Activated naive CD8-positive, alpha-beta T cell treated with anti-CD3 and anti-CD28 coated beads, Interleukin-2, amount 50 U/mL, for 16 hours (primary cell): Measurements from ENCODE around the gene PCSK2.
A peak's percentile ranks its signal among the peaks of the same experiment; 100 is the strongest.

Source experiments
- DNase-seq: peaks from one replicate; pipeline ENCODE4 v3.0.0-alpha.2; 2020; ENCODE audit warnings: low read depth, low spot score

Gene PCSK2

DNA sequence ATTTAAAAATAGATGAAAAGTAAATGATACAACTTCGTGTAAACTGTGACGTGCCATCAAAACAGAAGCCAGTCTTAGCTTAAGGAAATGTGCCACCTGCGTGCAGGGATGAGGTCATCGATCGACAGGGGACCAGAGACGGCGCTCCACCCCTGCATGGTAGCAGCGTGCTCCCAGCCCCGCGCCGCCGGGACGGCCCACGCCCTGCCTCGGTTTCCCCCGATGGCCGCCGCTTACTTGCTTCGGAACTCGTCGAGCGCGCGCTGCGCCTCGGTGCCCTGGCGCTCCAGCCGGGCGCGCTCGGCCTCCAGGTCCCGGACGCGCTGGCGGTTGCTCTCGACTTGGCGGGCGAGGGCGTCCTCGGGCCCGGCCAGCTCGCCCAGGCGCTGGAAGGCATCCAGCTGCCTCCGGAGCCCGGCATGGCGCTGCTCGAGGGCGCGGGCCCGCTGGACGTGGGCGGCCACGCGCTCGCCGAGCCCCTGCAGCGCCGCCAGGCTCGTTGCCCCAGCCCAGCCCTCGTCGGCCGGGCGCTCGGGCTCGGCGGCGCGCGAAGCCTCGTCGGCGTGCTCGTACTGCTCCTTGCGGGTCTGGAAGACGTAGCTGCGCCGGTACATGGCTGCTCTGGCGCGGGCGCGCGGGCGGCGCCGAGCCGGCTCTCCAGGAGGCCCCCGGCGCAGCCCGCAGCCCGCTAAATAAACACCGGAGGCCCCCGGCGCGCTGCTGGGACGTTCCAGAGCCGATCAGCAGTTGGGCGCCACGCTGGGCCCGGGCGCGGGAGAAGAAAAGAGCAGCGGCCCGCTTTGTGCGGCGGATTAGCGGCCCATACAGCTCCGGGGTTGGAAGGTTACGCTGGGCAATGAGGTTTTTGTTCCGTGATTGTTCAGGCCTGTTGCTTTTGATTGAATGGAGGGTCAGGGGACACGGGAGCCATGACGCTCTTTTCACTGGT lies 304.1 kb downstream of the PCSK2 start, which contains the start of gene BFSP1:
TSS of gene BFSP1 (minus strand) at position 664 of the 949 bp plus-strand sequence. CDS start at position 614, 50 bp downstream.
- peak; percentile 6 for DNase-seq

DNA sequence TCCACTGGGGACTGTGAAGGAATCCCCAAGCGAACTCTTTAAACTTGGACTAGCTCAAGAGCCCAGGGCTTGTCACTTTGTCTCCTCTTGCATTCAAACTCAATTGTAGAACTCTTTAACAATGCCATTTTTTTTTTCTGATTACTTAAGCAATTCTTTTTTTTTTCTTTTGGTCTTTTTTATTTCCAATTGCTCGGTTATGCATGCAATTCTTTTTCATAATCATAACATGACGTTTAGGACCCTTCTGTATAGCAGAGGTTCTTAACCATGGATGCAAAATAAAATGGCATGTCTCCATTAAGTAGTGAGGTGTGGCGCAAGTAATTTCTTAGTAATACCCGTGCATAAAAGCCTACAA lies 304.8 kb downstream of the PCSK2 start:
- no peak for DNase-seq

DNA sequence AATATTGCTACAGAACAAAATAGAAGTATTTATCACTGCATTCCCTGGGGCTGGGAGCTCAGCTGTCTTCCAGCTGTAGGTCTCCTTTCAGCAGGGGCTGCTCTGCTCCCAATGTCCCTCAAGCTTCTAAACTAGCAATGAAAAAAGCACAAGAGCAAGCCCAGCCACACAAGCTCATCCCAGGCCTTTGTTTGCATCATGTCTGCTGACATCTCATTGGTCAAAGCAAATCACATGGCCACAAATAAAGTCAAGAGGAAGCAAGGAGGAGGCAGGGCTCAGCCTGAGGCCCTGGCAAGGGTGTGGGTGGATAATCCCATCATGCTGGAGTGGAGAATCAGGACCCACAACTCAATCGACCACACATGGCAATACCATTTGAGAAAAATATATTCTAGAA lies 306.6 kb downstream of the PCSK2 start:
- DNase-seq = no peak

DNA sequence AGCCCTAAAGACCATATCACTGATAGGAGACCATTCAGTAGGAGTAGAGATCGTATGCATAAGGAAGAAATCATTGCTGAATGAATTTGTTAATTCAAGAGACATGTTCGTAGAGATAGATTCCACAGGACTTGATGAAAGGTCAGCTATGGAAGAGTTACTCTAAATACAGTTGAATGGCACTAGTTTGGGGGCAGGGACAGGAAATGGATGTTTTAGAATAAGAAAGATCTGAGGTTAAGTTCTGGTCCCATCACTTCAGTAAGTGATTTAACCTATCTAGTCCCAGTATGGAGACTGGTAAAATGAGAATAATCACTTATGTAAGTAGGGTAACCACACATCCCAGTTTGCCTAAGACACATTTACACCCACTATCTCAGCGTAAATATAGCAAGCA lies 307.2 kb downstream of the PCSK2 start:
- no peak for DNase-seq
